GM23338 (cell line): ENCODE results near the gene URI1. TPM values are rescaled to one million over a fixed set of nuclear protein-coding genes. Genes with fewer than 3 reads are reported as not detected.

Source experiments
- ATAC-seq: fragments of 200-7000 bp; cut with Tn5 transposase; 3 replicates; pipeline ENCODE4 v1.9.1; 2020
- DNase-seq: peaks from one replicate; pipeline ENCODE4 v3.0.0-alpha.2; 2015; ENCODE audit warnings: low spot score
- H2AFZ ChIP-seq: fragments of 200-600 bp; sonication (generic); 2 replicates; pipeline ENCODE4 v1.8.0; 2016; ENCODE audit warnings: antibody characterized with exemption, mild to moderate bottlenecking, moderate library complexity
- H3F3A ChIP-seq: fragments of 200-600 bp; sonication (generic); replicated peaks from 2 replicates; pipeline ENCODE4 v1.8.0; 2017; ENCODE audit warnings: antibody characterized with exemption, mixed run types, low read depth
- H3K27ac ChIP-seq: fragments of 200-600 bp; sonication (generic); 2 replicates; pipeline ENCODE4 v1.6.1; 2016; ENCODE audit warnings: low read depth
- H3K27me3 ChIP-seq: fragments of 200-600 bp; sonication (generic); 2 replicates; pipeline ENCODE4 v1.8.0; 2016; ENCODE audit warnings: mild to moderate bottlenecking, mixed run types, moderate library complexity; ENCODE audit not compliant: insufficient read depth
- H3K36me3 ChIP-seq: fragments of 200-600 bp; sonication (generic); 2 replicates; pipeline ENCODE4 v1.8.0; 2016; ENCODE audit warnings: mild to moderate bottlenecking; ENCODE audit not compliant: insufficient read depth
- H3K4me1 ChIP-seq: fragments of 200-600 bp; sonication (generic); 2 replicates; pipeline ENCODE4 v1.8.0; 2016; ENCODE audit warnings: mild to moderate bottlenecking, moderate library complexity; ENCODE audit not compliant: insufficient read depth
- H3K4me2 ChIP-seq: fragments of 200-600 bp; sonication (generic); 2 replicates; pipeline ENCODE4 v1.7.1; 2017; ENCODE audit warnings: mixed run types
- H3K4me3 ChIP-seq: fragments of 200-600 bp; sonication (generic); 2 replicates; pipeline ENCODE4 v1.6.1; 2016; ENCODE audit warnings: mixed run types
- H3K79me2 ChIP-seq: fragments of 200-600 bp; sonication (generic); replicated peaks from 2 replicates; pipeline ENCODE4 v1.8.0; 2017; ENCODE audit warnings: mild to moderate bottlenecking; ENCODE audit not compliant: insufficient read depth
- H3K9me2 ChIP-seq: fragments of 200-600 bp; sonication (generic); 2 replicates; pipeline ENCODE4 v1.8.0; 2017; ENCODE audit not compliant: insufficient read depth
- H4K20me1 ChIP-seq: fragments of 200-600 bp; sonication (generic); replicated peaks from 2 replicates; pipeline ENCODE4 v1.8.0; 2017; ENCODE audit warnings: mild to moderate bottlenecking; ENCODE audit not compliant: insufficient read depth
- H3K27ac Mint-ChIP-seq: 2 replicates; pipeline ENCODE4 v1.8.0; 2020; ENCODE audit warnings: inconsistent platforms, mild to moderate bottlenecking, moderate library complexity, mixed read lengths
- H3K27me3 Mint-ChIP-seq: 3 replicates; pipeline ENCODE4 v1.8.0; 2022; ENCODE audit warnings: low read depth, mild to moderate bottlenecking, moderate library complexity, mixed read lengths, inconsistent platforms; ENCODE audit not compliant: insufficient read depth, poor library complexity
- H3K36me3 Mint-ChIP-seq: 3 replicates; pipeline ENCODE4 v1.8.0; 2021; ENCODE audit warnings: low read depth, mild to moderate bottlenecking, inconsistent platforms, moderate library complexity, mixed read lengths
- H3K4me1 Mint-ChIP-seq: 3 replicates; pipeline ENCODE4 v1.8.0; 2020; ENCODE audit warnings: mild to moderate bottlenecking, inconsistent platforms, mixed read lengths
- H3K4me3 Mint-ChIP-seq: 3 replicates; pipeline ENCODE4 v1.8.0; 2021; ENCODE audit warnings: moderate library complexity, mild to moderate bottlenecking, inconsistent platforms, mixed read lengths
- H3K9me3 Mint-ChIP-seq: 3 replicates; pipeline ENCODE4 v1.8.0; 2020; ENCODE audit warnings: moderate library complexity, mild to moderate bottlenecking, inconsistent platforms, mixed read lengths
- CTCF ChIP-seq, 2 experiments: fragments of 200-600 bp in 1 of 2; sonication (generic) in 1 of 2; conservative IDR thresholded peaks; 2 replicates each; pipeline versions ENCODE4 v1.5.1 to v1.6.1; 2016 to 2017; ENCODE audit warnings: antibody characterized with exemption in 2 of 2, low read depth in 2 of 2, mild to moderate bottlenecking in 2 of 2, moderate library complexity in 1 of 2
- EZH2phosphoT487 ChIP-seq: fragments of 200-600 bp; sonication (generic); IDR thresholded peaks from one replicate; pipeline ENCODE4 v1.8.1; 2018; ENCODE audit warnings: antibody characterized with exemption; ENCODE audit not compliant: unreplicated experiment
- JUNB ChIP-seq: IDR thresholded peaks from one replicate; pipeline ENCODE4 v1.6.1; 2016; ENCODE audit warnings: antibody characterized with exemption; ENCODE audit not compliant: unreplicated experiment
- NANOG ChIP-seq: IDR thresholded peaks from 2 replicates; pipeline ENCODE4 v1.6.1; 2016; ENCODE audit warnings: antibody characterized with exemption, borderline replicate concordance
- POLR2AphosphoS5 ChIP-seq: IDR thresholded peaks from 2 replicates; pipeline ENCODE4 v1.6.1; 2016; ENCODE audit warnings: antibody characterized with exemption, low read depth
- STAT1 ChIP-seq: IDR thresholded peaks from one replicate; pipeline ENCODE4 v1.6.1; 2016; ENCODE audit warnings: antibody characterized with exemption; ENCODE audit not compliant: unreplicated experiment
- ZNF331 ChIP-seq: fragments of 250-450 bp; sonication (Bioruptor Pico); IDR thresholded peaks from 2 replicates; pipeline ENCODE4 v1.5.0; 2020; ENCODE audit warnings: low read depth, mild to moderate bottlenecking, moderate library complexity
- ZNF462 ChIP-seq: fragments of 250-450 bp; sonication (Bioruptor Pico); IDR thresholded peaks from 2 replicates; pipeline ENCODE4 v1.5.0; 2020; ENCODE audit warnings: mild to moderate bottlenecking, moderate library complexity
- polyA plus RNA-seq: library from polyadenylated mRNA; unstranded; fragments of >200 nt; fragmentation: Nextera tagmentation; extraction: Ambion mirVana; gene quantifications from 2 replicates; pipeline ENCODE4 v1.2.1, GENCODE V29; 2016
- total RNA-seq: library from RNA; depleted of rRNA; stranded (reverse); fragments of >200 nt; shearing (Covaris generic); gene quantifications from 2 replicates; pipeline ENCODE4 v1.2.3, GENCODE V29; 2014
- TF ChIP-seq, protein P1 (sequence below): IDR thresholded peaks from 2 replicates; pipeline ENCODE4 v1.6.1; 2016; ENCODE audit warnings: antibody characterized with exemption

URI1 gene
- total and polyA plus RNA-seq, 2 experiments from 2014 or later: 27.6 to 68.4 TPM

DNA sequence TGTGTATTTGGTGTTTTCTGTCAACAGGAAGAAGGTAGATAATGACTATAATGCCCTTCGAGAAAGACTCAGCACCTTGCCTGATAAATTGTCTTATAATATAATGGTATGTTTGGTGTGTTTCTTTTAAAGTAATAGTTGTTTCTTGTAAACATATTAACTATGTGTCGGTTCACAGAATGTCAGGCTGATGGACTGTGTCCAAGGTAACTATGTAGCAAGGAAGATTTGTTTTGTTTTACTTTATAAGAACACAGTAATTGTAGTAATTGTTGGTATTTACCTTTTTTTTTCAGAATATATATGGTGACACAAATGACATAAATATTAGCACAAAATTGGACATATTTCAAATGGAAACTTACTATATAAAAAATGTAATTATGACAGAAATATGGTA, 43.2 kb downstream of the URI1 start (continued):
- TF ChIP-seq ZNF462: no peak
- no peak for TF ChIP-seq JUNB
- TF ChIP-seq POLR2AphosphoS5: no peak
- no peak for TF ChIP-seq ZNF331
- TF ChIP-seq EZH2phosphoT487: no peak
- TF ChIP-seq, protein P1, sequence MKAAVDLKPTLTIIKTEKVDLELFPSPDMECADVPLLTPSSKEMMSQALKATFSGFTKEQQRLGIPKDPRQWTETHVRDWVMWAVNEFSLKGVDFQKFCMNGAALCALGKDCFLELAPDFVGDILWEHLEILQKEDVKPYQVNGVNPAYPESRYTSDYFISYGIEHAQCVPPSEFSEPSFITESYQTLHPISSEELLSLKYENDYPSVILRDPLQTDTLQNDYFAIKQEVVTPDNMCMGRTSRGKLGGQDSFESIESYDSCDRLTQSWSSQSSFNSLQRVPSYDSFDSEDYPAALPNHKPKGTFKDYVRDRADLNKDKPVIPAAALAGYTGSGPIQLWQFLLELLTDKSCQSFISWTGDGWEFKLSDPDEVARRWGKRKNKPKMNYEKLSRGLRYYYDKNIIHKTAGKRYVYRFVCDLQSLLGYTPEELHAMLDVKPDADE: no peak
- no peak for TF ChIP-seq NANOG

DNA sequence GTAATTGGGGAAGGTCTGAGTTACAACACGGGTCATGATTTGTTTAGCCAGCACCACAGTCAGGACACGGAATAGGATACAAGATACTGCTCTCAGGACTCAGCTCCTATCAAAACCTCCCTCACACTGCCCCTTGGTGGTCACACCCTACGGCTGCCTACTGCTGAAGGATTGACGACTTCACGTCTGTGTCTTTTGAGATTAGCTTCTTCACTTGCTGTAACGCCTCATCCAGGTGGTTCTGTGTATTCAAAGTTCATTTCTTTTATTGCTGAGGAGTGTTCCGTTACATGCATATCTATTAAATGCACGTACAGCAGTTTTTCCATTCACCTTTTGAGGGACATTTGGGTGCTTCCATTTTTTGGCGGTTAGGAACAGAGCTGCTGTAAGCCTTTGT, 46.3 kb downstream of the URI1 start:
- Mint-ChIP-seq H3K36me3 (peaks cover 27% of the 10 kb centered on the region), H3K4me1 (peaks cover 22% of the 10 kb centered on the region), H3K9me3 (peaks cover 3% of the 10 kb centered on the region; the same call in 1 of the 3 replicates), H3K4me3 (no peak overlapping the region), H3K27me3 (no peaks in the 10 kb centered on the region), H3K27ac (no peak overlapping the region)
- Histone ChIP-seq H3K36me3 (no peaks in the 10 kb centered on the region), H2AFZ (no peak overlapping the region), H3K4me1 (peaks cover 26% of the 10 kb centered on the region), H3K4me2 (no peak overlapping the region), H3K9me2 (no peaks in the 10 kb centered on the region), H3K27me3 (no peaks in the 10 kb centered on the region), H4K20me1 (peaks cover 14% of the 10 kb centered on the region), H3F3A (no peaks in the 10 kb centered on the region), H3K27ac (no peak overlapping the region), H3K4me3 (no peak overlapping the region), H3K79me2 (peaks cover 90% of the 10 kb centered on the region)
- peak; percentile 81 for DNase-seq
- ATAC-seq: peak; percentile 98
- TF ChIP-seq JUNB (no peak), NANOG (no peak), ZNF331 (no peak), CTCF (conservative IDR thresholded peaks at IDR 0.05; ENCODE audit: low read depth in 2 of 2) (peak; percentile 60 to 68), STAT1 (no peak)
- TF ChIP-seq, protein P1: no peak
